Psoas muscle (tissue), 8 donors: ENCODE measurements around the gene LRP1. TPM values are rescaled to one million over a fixed set of nuclear protein-coding genes. Genes with fewer than 3 reads are reported as not detected.

ENCODE experiments used
- ATAC-seq, 4 donors: fragments of 200-7000 bp; cut with Tn5 transposase; one replicate each; pipeline ENCODE4 v1.9.1; 2020; ENCODE audit warnings: moderate library complexity in 3 of 4, mild to moderate bottlenecking in 2 of 4
- DNase-seq, 2 donors: peaks; one replicate each; pipeline ENCODE4 v3.0.0-alpha.2; 2020
- H3K27ac ChIP-seq: fragments of 200-600 bp; one replicate; pipeline ENCODE4 v1.8.0; 2022
- H3K27me3 ChIP-seq, 3 donors: fragments of 200-600 bp in 1 of 3; one replicate each; pipeline versions ENCODE4 v1.6.1 to v1.8.0; 2013 to 2022; ENCODE audit warnings: low read length in 2 of 3, mild to moderate bottlenecking in 2 of 3, moderate library complexity in 1 of 3; ENCODE audit not compliant: insufficient read depth in 3 of 3
- H3K36me3 ChIP-seq, 2 donors: fragments of 200-600 bp in 1 of 2; one replicate each; pipeline versions ENCODE4 v1.6.1 to v1.8.0; 2013 to 2022; ENCODE audit warnings: low read depth in 1 of 2, mild to moderate bottlenecking in 1 of 2, moderate library complexity in 1 of 2; ENCODE audit not compliant: insufficient read depth in 1 of 2
- H3K4me1 ChIP-seq: fragments of 200-600 bp; one replicate; pipeline ENCODE4 v1.8.0; 2022
- H3K4me3 ChIP-seq: fragments of 200-600 bp; one replicate; pipeline ENCODE4 v1.8.0; 2022; ENCODE audit warnings: mild to moderate bottlenecking
- H3K9me3 ChIP-seq: fragments of 200-600 bp; one replicate; pipeline ENCODE4 v1.8.0; 2022
- WGBS, 3 donors: extraction: QIAGEN DNeasy Blood & Tissue Kit; methylation state at CpG; one replicate each; pipeline versions ENCODE4 v1.1.6 to v1.1.7; 2013; 5-methylcytosine and 5-hydroxymethylcytosine counted together
- intact Hi-C, 2 donors: fragments of 100-400 bp; cut with DNase I; formaldehyde crosslinking; loops; one replicate each; pipeline versions ENCODE4 v1.11.0 to v1.14.2; 2022
- polyA plus RNA-seq, 3 donors: library from polyadenylated mRNA; stranded (reverse); fragments of 200-250 nt; gene quantifications; one replicate each; pipeline ENCODE4 v1.2.3, GENCODE V29; 2013
- total RNA-seq, 4 donors: library from RNA; stranded (reverse); fragmentation: NEBNext Ultra II Directional in 2 of 4; extraction: Animal tissue kit (Norgen Biotek cat#: 25700) in 2 of 4; gene quantifications; one replicate each; pipeline versions ENCODE4 v1.2.1 to v1.2.4, GENCODE V29; 2021 to 2023
- TF ChIP-seq, protein P1 (sequence below): fragments of 200-600 bp; IDR thresholded peaks from one replicate; pipeline ENCODE4 v1.8.0; 2022; ENCODE audit warnings: antibody characterized with exemption
- donor health status: healthy with polysubstance abuse.
- donor health status: DM: no; HTN: no; CAD: no; lungs with moderate emphysema.
- donor health status: Bipolar disorder and iron deficiency.
- donor health status: healthy.
- donor health status: DM: yes; HTN: yes; CAD: no.
- donor health status: DM: no; HTN: no; CAD: no.
- donor health status: DM: no; HTN: no; CAD: no.
- donor health status: DM: yes; HTN: yes; CAD: no.

Gene LRP1
- total and polyA plus RNA-seq, 7 donors: 10.7 to 50.6 (median 33.1) TPM

DNA sequence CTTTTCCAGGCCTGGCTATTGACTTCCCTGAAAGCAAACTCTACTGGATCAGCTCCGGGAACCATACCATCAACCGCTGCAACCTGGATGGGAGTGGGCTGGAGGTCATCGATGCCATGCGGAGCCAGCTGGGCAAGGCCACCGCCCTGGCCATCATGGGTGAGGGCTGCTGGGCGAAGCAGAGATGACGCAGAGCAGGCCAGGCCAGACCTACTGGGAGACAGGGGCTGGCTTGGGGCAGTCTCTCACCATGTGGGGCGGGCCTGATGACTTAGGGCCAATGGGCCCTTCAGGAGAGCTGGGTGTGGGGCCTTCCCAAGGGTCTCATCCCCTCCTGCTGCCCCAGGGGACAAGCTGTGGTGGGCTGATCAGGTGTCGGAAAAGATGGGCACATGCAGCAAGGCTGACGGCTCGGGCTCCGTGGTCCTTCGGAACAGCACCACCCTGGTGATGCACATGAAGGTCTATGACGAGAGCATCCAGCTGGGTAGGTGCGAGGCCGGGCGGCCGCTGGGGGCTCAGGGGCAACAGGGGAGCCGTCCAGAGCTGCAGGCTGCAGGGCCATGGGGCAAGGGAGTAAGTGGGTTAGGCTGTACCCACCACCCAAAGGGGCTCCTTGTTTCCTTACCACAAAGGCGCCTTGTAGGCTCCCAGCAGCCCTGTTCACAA is 52.2 kb downstream of the LRP1 start:
- 93 to 96% (median 94%) methylated on average over 19 to 20 of the region's 20 CpGs for whole genome bisulfite sequencing, 3 donors
- Histone ChIP-seq H3K36me3 (peaks cover 0 to 61% of the 10 kb centered on the region in 2 donors), H3K27me3 (no peaks in the 10 kb centered on the region), H3K4me3 (no peak overlapping the region), H3K4me1 (no peaks in the 10 kb centered on the region), H3K27ac (no peak overlapping the region), H3K9me3 (no peaks in the 10 kb centered on the region)
- ATAC-seq: no peak
- TF ChIP-seq, protein P1, sequence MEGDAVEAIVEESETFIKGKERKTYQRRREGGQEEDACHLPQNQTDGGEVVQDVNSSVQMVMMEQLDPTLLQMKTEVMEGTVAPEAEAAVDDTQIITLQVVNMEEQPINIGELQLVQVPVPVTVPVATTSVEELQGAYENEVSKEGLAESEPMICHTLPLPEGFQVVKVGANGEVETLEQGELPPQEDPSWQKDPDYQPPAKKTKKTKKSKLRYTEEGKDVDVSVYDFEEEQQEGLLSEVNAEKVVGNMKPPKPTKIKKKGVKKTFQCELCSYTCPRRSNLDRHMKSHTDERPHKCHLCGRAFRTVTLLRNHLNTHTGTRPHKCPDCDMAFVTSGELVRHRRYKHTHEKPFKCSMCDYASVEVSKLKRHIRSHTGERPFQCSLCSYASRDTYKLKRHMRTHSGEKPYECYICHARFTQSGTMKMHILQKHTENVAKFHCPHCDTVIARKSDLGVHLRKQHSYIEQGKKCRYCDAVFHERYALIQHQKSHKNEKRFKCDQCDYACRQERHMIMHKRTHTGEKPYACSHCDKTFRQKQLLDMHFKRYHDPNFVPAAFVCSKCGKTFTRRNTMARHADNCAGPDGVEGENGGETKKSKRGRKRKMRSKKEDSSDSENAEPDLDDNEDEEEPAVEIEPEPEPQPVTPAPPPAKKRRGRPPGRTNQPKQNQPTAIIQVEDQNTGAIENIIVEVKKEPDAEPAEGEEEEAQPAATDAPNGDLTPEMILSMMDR: no peak
- no peak for DNase-seq
- intact Hi-C loops: loop anchor here in 1 of 2 donors (5.0 kb wide), 1 partner anchor 108 kb away; no protein-coding TSS in a partner anchor

DNA sequence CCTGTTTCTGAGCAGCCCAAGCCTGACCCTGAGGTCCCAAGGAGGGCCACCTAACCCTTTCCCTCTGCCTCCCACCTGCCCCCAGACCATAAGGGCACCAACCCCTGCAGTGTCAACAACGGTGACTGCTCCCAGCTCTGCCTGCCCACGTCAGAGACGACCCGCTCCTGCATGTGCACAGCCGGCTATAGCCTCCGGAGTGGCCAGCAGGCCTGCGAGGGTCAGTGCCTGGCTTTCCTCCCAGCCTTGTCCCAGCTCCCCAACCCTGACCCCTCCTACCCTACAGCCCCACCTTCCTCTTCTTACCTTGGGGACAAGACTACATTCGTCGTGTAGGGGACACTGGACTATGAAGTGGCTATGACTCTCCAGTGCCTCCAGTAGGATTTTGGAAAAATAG is 52.8 kb downstream of the LRP1 start:
- intact Hi-C loops: loop anchor here in 1 of 2 donors (5.0 kb wide), 1 partner anchor 109 kb away; no protein-coding TSS in a partner anchor
- no peak for DNase-seq
- Histone ChIP-seq H3K4me1 (no peaks in the 10 kb centered on the region), H3K27ac (no peak overlapping the region), H3K27me3 (no peaks in the 10 kb centered on the region), H3K36me3 (peaks cover 0 to 66% of the 10 kb centered on the region in 2 donors), H3K9me3 (no peaks in the 10 kb centered on the region), H3K4me3 (no peak overlapping the region)
- TF ChIP-seq, protein P1: no peak
- ATAC-seq: no peak
- 65 to 73% (median 69%) methylated on average over 9 of the region's 9 CpGs for WGBS, 3 donors

DNA sequence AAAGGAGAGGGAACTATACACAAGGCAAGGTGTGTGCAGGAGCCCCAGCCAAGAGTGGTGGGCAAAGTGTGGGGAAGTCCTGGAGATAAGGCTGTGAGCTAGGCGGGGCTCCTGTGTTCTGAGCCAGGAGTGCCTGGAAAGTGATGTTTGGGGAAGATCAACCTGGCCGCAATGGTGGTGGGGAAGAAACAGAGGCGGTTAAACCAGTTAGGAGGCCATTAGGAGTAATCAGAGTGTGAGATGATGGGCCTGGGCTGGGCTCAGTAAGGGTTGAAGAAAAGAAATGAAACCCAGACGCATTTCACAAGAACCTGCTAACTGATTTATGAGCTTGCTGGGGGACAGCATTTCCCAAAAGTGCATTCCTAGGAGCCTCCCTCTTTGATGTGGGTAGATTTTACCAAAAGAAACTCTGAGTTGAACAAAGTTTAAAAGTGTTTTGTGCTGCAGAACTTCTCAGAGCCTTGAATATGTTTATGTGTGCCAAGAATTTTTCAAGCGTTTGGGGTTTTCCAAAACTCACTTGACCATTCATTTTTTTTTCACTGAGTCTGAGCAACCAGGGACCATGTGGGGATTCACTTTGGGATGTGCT is 53.4 kb downstream of the LRP1 start:
- Histone ChIP-seq H3K4me3 (no peak overlapping the region), H3K27me3 (no peaks in the 10 kb centered on the region), H3K27ac (no peak overlapping the region), H3K36me3 (peaks cover 0 to 62% of the 10 kb centered on the region in 2 donors), H3K9me3 (no peaks in the 10 kb centered on the region), H3K4me1 (no peaks in the 10 kb centered on the region)
- ATAC-seq (no peak), DNase-seq (no peak)
- TF ChIP-seq, protein P1: no peak
- WGBS, 3 donors: 76 to 82% (median 80%) methylated on average over 5 of the region's 5 CpGs
- intact Hi-C loops: loop anchor here in 1 of 2 donors (2.0 to 5.0 kb wide), 2 partner anchors 57 to 109 kb away; no protein-coding TSS in a partner anchor

DNA sequence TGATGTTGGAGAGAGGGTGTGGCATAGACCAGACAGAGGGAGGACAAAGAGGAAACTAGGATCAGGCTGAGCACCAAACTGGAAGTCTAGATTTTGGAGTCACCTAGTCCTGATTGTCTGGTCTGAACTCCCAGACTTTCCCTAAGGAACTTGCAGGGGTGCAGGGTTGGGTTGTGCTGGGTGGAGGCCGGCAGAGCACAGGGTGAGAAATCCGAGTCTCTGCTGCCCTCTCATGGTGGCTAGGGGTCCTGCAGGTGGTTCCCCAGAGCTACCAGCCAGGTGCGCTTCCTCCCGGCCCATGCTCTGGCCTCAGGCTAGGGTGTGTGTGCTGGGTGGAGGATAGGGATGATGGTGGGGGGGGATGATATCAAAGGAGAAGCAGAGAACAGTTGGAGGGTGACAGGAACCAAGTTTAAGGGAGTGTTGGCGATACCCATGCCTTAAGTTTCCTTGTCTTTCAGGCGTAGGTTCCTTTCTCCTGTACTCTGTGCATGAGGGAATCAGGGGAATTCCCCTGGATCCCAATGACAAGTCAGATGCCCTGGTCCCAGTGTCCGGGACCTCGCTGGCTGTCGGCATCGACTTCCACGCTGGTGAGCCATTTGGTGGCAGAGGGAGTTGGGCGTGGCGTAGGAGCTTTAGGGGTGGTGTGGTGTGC is 54.8 kb downstream of the LRP1 start:
- Histone ChIP-seq H3K27me3 (no peaks in the 10 kb centered on the region), H3K36me3 (peaks cover 0 to 58% of the 10 kb centered on the region in 2 donors), H3K4me1 (no peaks in the 10 kb centered on the region), H3K9me3 (no peaks in the 10 kb centered on the region), H3K4me3 (no peak overlapping the region), H3K27ac (no peak overlapping the region)
- peak; percentile 73 to 85 for DNase-seq
- 60 to 66% (median 66%) methylated on average over 13 of the region's 13 CpGs for WGBS, 3 donors
- ATAC-seq: peak; percentile 80 to 94 (median 92)
- intact Hi-C loops: loop anchor here (1.0 to 5.0 kb wide), 3 partner anchors 58 to 111 kb away; no protein-coding TSS in a partner anchor
- TF ChIP-seq, protein P1: peak; percentile 83
